DOHH2 (cell line): ENCODE results near the gene HIGD2A.

Source experiments
- EZH2phosphoT487 ChIP-seq: fragments of 200-600 bp; sonication (generic); IDR thresholded peaks from 2 replicates; pipeline ENCODE4 v1.6.1; 2017; ENCODE audit warnings: borderline replicate concordance, mild to moderate bottlenecking, antibody characterized with exemption, low read length, moderate library complexity, mixed read lengths
- TF ChIP-seq, protein P1 (sequence below): fragments of 200-600 bp; sonication (generic); IDR thresholded peaks from one replicate; pipeline ENCODE4 v1.5.1; 2014; ENCODE audit warnings: antibody characterized with exemption, mild to moderate bottlenecking, low read depth, low read length; ENCODE audit not compliant: poor library complexity, severe bottlenecking

DNA sequence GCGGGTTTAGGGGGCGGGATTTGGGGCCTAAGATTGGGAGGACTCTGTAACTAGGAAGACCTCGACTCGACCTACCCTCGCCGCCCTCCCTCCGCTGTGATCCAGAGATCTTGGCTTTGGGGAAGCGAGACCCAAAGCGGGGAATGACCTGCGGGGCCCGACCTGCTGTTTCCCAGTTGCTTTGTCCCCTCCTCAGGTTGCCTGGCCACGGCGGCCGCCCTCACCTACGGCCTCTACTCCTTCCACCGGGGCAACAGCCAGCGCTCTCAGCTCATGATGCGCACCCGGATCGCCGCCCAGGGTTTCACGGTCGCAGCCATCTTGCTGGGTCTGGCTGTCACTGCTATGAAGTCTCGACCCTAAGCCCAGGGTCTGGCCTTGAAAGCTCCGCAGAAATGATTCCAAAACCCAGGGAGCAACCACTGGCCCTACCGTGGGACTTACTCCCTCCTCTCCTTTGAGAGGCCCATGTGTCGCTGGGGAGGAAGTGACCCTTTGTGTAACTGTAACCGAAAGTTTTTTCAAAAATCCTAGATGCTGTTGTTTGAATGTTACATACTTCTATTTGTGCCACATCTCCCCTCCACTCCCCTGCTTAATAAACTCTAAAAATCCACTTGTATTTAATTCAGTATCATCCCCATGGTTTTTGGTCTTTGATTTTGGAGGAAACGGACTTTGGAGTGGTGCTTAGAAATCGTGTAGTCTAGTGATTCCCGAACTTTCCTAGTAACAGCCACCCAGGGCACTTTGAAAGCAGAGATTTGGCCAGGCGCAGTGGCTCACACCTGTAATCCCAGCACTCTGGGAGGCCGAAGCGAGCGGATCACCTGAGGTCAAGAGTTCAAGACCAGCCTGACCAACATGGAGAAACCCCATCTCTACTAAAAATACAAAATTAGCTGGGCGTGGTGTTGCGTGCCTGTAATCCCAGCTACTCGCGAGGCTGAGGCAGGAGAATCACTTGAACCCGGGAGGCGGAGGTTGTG is 878 bp downstream of the HIGD2A start:
- no peak for TF ChIP-seq EZH2phosphoT487
- TF ChIP-seq, protein P1, sequence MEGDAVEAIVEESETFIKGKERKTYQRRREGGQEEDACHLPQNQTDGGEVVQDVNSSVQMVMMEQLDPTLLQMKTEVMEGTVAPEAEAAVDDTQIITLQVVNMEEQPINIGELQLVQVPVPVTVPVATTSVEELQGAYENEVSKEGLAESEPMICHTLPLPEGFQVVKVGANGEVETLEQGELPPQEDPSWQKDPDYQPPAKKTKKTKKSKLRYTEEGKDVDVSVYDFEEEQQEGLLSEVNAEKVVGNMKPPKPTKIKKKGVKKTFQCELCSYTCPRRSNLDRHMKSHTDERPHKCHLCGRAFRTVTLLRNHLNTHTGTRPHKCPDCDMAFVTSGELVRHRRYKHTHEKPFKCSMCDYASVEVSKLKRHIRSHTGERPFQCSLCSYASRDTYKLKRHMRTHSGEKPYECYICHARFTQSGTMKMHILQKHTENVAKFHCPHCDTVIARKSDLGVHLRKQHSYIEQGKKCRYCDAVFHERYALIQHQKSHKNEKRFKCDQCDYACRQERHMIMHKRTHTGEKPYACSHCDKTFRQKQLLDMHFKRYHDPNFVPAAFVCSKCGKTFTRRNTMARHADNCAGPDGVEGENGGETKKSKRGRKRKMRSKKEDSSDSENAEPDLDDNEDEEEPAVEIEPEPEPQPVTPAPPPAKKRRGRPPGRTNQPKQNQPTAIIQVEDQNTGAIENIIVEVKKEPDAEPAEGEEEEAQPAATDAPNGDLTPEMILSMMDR, result no peak
